HEK293T (cell line): ENCODE data around the gene SRMS.
A peak's percentile ranks its signal among the peaks of the same experiment; 100 is the strongest.

Source experiments
- CTCF ChIA-PET: fragments of 350-600 bp; formaldehyde crosslinking; extraction: SDS; loops from one replicate; lab custom pipeline; 2021; ENCODE audit warnings: antibody characterized with exemption, inconsistent platforms; lab: Yijun Ruan, JAX
- POLR2A ChIA-PET: fragments of 350-600 bp; formaldehyde crosslinking; extraction: SDS; loops from one replicate; lab custom pipeline; 2020; ENCODE audit warnings: antibody characterized with exemption, inconsistent platforms; lab: Yijun Ruan, JAX
- DNase-seq: peaks from one replicate; pipeline ENCODE4 v3.0.0; 2012; ENCODE audit warnings: mixed read lengths; ENCODE audit errors: extremely low spot score
- ARNT ChIP-seq: fragments of 450-650 bp; IDR thresholded peaks from 2 replicates; pipeline ENCODE4 v1.6.1; 2017; ENCODE audit warnings: mild to moderate bottlenecking
- BHLHE40 ChIP-seq: fragments of 450-650 bp; IDR thresholded peaks from 2 replicates; pipeline ENCODE4 v1.6.1; 2016; ENCODE audit warnings: mild to moderate bottlenecking, moderate library complexity, borderline replicate concordance
- CTBP1 ChIP-seq: fragments of 450-650 bp; IDR thresholded peaks from 2 replicates; pipeline ENCODE4 v1.6.1; 2016; ENCODE audit warnings: borderline replicate concordance
- ELF4 ChIP-seq: fragments of 450-650 bp; IDR thresholded peaks from 2 replicates; pipeline ENCODE4 v1.6.1; 2017; ENCODE audit warnings: antibody characterized with exemption
- FOXA1 ChIP-seq: fragments of 450-650 bp; IDR thresholded peaks from 2 replicates; pipeline ENCODE4 v1.6.1; 2016; ENCODE audit warnings: mild to moderate bottlenecking
- FOXK2 ChIP-seq: fragments of 450-650 bp; IDR thresholded peaks from 2 replicates; pipeline ENCODE4 v1.6.1; 2016; ENCODE audit warnings: mild to moderate bottlenecking
- FOXM1 ChIP-seq: fragments of 450-650 bp; IDR thresholded peaks from 2 replicates; pipeline ENCODE4 v1.6.1; 2017; ENCODE audit warnings: mild to moderate bottlenecking, borderline replicate concordance
- HDGF ChIP-seq: fragments of 450-650 bp; IDR thresholded peaks from 2 replicates; pipeline ENCODE4 v1.6.1; 2017; ENCODE audit warnings: antibody characterized with exemption, borderline replicate concordance
- L3MBTL2 ChIP-seq: fragments of 450-650 bp; conservative IDR thresholded peaks from 2 replicates; pipeline ENCODE4 v1.6.1; 2016; ENCODE audit warnings: mild to moderate bottlenecking
- LEF1 ChIP-seq: fragments of 450-650 bp; IDR thresholded peaks from 2 replicates; pipeline ENCODE4 v1.6.1; 2017; ENCODE audit warnings: mild to moderate bottlenecking, borderline replicate concordance
- NFRKB ChIP-seq: fragments of 450-650 bp; IDR thresholded peaks from 2 replicates; pipeline ENCODE4 v1.6.1; 2016; ENCODE audit warnings: mild to moderate bottlenecking, moderate library complexity
- SP1 ChIP-seq: fragments of 450-650 bp; IDR thresholded peaks from 2 replicates; pipeline ENCODE4 v1.6.1; 2017
- SUZ12 ChIP-seq: fragments of 450-650 bp; IDR thresholded peaks from 2 replicates; pipeline ENCODE4 v1.6.1; 2016; ENCODE audit warnings: mild to moderate bottlenecking
- TARDBP ChIP-seq: fragments of 450-650 bp; IDR thresholded peaks from 2 replicates; pipeline ENCODE4 v1.6.1; 2016
- ZNF384 ChIP-seq: fragments of 450-650 bp; IDR thresholded peaks from 2 replicates; pipeline ENCODE4 v1.6.1; 2016
- TF ChIP-seq, protein P1 (sequence below): fragments of 450-650 bp; IDR thresholded peaks from 2 replicates; pipeline ENCODE4 v1.6.1; 2016

Gene SRMS

DNA sequence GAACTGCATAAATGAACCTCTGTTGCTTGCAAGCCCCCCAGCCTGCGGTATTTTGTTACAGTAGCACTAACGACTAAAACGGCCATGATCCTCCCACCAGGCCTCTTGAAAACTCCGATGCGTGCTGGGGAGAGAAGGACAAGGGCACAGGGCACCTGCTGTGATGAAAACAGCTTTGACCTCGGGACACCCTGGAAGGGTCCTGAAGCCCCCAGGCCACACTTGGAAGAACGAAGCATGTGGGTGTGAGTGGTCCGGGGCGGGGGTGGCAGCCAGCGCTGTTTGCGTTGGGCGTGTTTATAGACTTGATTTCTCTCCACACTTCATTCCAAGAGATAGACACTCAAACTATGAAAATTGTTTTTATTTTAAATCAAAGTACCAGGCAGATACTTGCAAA lies 39.7 kb upstream of the SRMS start:
- no peak for DNase-seq
- ChIA-PET POLR2A (no interaction called here), CTCF (interaction anchor here (1.4 kb wide), 1 partner anchor 91 kb away, joined by 4 read pairs; no protein-coding TSS in a partner anchor)
- TF ChIP-seq ELF4, result no peak
- no peak for TF ChIP-seq NFRKB
- no peak for TF ChIP-seq ZNF384
- no peak for TF ChIP-seq FOXM1
- no peak for TF ChIP-seq CTBP1
- TF ChIP-seq FOXK2, result no peak
- TF ChIP-seq FOXA1, result no peak
- no peak for TF ChIP-seq L3MBTL2
- TF ChIP-seq, protein P1, sequence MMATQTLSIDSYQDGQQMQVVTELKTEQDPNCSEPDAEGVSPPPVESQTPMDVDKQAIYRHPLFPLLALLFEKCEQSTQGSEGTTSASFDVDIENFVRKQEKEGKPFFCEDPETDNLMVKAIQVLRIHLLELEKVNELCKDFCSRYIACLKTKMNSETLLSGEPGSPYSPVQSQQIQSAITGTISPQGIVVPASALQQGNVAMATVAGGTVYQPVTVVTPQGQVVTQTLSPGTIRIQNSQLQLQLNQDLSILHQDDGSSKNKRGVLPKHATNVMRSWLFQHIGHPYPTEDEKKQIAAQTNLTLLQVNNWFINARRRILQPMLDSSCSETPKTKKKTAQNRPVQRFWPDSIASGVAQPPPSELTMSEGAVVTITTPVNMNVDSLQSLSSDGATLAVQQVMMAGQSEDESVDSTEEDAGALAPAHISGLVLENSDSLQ, result no peak
- TF ChIP-seq HDGF, result no peak
- TF ChIP-seq ARNT, result no peak
- TF ChIP-seq LEF1, result no peak
- no peak for TF ChIP-seq TARDBP
- TF ChIP-seq SP1, result no peak
- no peak for TF ChIP-seq SUZ12
- TF ChIP-seq BHLHE40, result no peak

- ChIA-PET CTCF (no interaction called here), POLR2A (no interaction called here)
- TF ChIP-seq, protein P1, result no peak
- TF ChIP-seq FOXA1, result no peak
- no peak for TF ChIP-seq ELF4
- TF ChIP-seq ZNF384, result no peak
- TF ChIP-seq FOXK2, result no peak
- TF ChIP-seq SUZ12, result no peak
- no peak for TF ChIP-seq LEF1
- no peak for TF ChIP-seq BHLHE40
- no peak for TF ChIP-seq CTBP1
- no peak for TF ChIP-seq SP1
- DNase-seq, result no peak
Observed at GRCh38 chr20:63586797-63587196, 39.2 kb upstream of the SRMS start.

DNA sequence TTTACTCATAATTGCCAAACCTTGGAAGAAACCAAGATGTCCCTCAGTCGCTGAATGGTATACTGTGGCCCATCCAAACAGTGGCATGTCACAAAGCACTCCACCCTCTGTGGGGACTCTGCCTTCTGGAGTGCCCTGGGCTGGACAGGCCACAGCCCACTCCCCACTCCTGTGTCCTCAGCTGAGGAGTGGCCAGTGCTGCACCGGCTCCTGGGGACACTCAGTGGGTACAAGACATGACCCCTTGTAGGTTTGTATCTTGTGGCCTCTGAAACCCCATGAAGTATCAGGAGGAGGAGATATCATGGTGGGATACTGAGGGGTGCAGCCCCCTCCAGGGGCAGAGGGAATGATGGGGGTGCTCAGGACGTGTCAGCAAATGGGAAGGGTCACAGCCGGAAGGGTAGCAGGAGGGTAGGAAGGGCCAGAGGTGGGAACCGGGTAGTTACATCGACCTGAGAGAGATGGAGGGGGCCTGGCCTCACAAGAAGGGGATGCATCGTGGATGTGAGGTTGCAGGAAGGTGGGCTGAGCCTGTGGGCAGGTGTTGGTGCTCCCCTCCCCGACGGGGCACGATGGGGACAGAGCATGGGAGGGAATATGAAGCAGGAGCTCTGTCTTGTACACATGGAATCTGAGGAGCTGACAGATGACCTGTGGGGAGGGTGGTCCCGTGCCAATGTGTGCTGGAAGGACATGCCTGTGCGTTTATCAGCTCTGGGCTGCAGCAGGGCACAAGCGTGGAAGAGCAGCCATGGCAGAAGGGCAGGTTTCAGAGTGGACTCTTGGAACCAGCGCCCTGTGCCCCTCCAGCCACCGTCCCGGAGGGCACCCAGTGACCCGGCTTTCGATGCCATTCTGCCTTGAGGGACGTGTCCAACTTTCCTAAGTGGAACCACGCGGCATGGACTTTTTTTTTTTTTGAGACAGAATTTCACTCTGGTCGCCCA lies 38.3 kb upstream of the SRMS start:
- DNase-seq, result no peak
- TF ChIP-seq ZNF384, result no peak
- TF ChIP-seq FOXM1, result no peak
- TF ChIP-seq SUZ12, result no peak
- TF ChIP-seq FOXA1, result no peak
- TF ChIP-seq FOXK2, result no peak
- no peak for TF ChIP-seq ARNT
- TF ChIP-seq L3MBTL2, result no peak
- no peak for TF ChIP-seq NFRKB
- TF ChIP-seq SP1, result no peak
- no peak for TF ChIP-seq CTBP1
- no peak for TF ChIP-seq LEF1
- POLR2A ChIA-PET, result no interaction called here
- CTCF ChIA-PET, result no interaction called here

- TF ChIP-seq LEF1 (no peak), NFRKB (no peak), ZNF384 (no peak), SP1 (no peak), ARNT (no peak), BHLHE40 (no peak)
- no peak for DNase-seq
- ChIA-PET POLR2A (interaction anchor here (1.0 to 1.4 kb wide), 2 partner anchors 8 to 45 kb away, joined by 3 to 4 read pairs; partner anchors contain the start of gene HELZ2), CTCF (no interaction called here)
Observed at GRCh38 chr20:63582382-63583063, 35.0 kb upstream of the SRMS start.

GRCh38 chr20:63580796-63581461 lies 33.4 kb upstream of the SRMS start:
- CTCF ChIA-PET, result no interaction called here
- TF ChIP-seq SUZ12 (no peak), CTBP1 (no peak), FOXA1 (no peak), NFRKB (no peak), ELF4 (no peak), FOXK2 (no peak), SP1 (no peak), HDGF (no peak), LEF1 (no peak), L3MBTL2 (no peak), ARNT (no peak), BHLHE40 (no peak), TARDBP (no peak), ZNF384 (no peak)
- TF ChIP-seq, protein P1, result no peak
- DNase-seq, result peak; percentile 48
- POLR2A ChIA-PET, result no interaction called here
